Omental fat pad (tissue), 4 donors: Measurements from ENCODE around the gene DUS1L. TPM values are rescaled to one million over a fixed set of nuclear protein-coding genes. Genes with fewer than 3 reads are reported as not detected.
A peak's percentile ranks its signal among the peaks of the same experiment; 100 is the strongest.

ENCODE experiments used
- ATAC-seq: fragments of 150-250 bp; one replicate; pipeline ENCODE4 v1.9.1; 2016; ENCODE audit warnings: mild to moderate bottlenecking, moderate library complexity; ENCODE audit not compliant: low FRiP score
- DNase-seq: peaks from one replicate; pipeline ENCODE4 v3.0.0-alpha.2; 2019; ENCODE audit warnings: low spot score
- CTCF ChIP-seq, 3 donors: fragments of 450-650 bp; IDR thresholded peaks; one replicate each; pipeline ENCODE4 v1.5.1; 2016 to 2017; ENCODE audit warnings: antibody characterized with exemption in 3 of 3, mild to moderate bottlenecking in 3 of 3, moderate library complexity in 2 of 3
- total RNA-seq, 4 donors: library from RNA; depleted of rRNA; stranded (reverse); fragments of >200 nt; gene quantifications; one replicate each; pipeline ENCODE4 v1.1.0, GENCODE V29; 2016

DUS1L gene
- total RNA-seq, 4 donors from 2014 or later: 58.1 to 90.3 (median 85.7) TPM

- no peak for TF ChIP-seq CTCF (IDR thresholded peaks at IDR 0.05)
- no peak for DNase-seq
Measured at GRCh38 chr17:82053130-82053529, 12.5 kb downstream of the DUS1L start.

GRCh38 chr17:82052638-82053059, 13.0 kb downstream of the DUS1L start:
- no peak for TF ChIP-seq CTCF (IDR thresholded peaks at IDR 0.05)
- ATAC-seq: no peak
- DNase-seq: no peak

More at GRCh38 chr17:82053130-82053529, 12.5 kb downstream of the DUS1L start:
- ATAC-seq: no peak

- peak; percentile 57 for ATAC-seq
- TF ChIP-seq CTCF (IDR thresholded peaks at IDR 0.05): no peak
- no peak for DNase-seq
Measured at GRCh38 chr17:82051776-82052637, 13.6 kb downstream of the DUS1L start, which contains the start of the genes GPS1 and RFNG. TSS of gene GPS1 (plus strand) at chr17:82051898. CDS start at chr17:82051932, 34 bp downstream. TSS of gene RFNG (minus strand) at chr17:82051811. CDS start at chr17:82051766, 45 bp downstream.

- ATAC-seq (peak; percentile 21), DNase-seq (no peak)
- no peak for TF ChIP-seq CTCF (IDR thresholded peaks at IDR 0.05)
Measured at GRCh38 chr17:82050761-82051641, 14.6 kb downstream of the DUS1L start.

- ATAC-seq (no peak), DNase-seq (no peak)
- TF ChIP-seq CTCF (IDR thresholded peaks at IDR 0.05): no peak
Measured at GRCh38 chr17:82050152-82050760, 15.3 kb downstream of the DUS1L start.

- ATAC-seq: no peak
- TF ChIP-seq CTCF (IDR thresholded peaks at IDR 0.05): no peak
Measured at GRCh38 chr17:82049521-82049971, 16.1 kb downstream of the DUS1L start.

More at GRCh38 chr17:82049521-82049971, 16.1 kb downstream of the DUS1L start:
- no peak for DNase-seq
